ENCODE measurements around the gene WFS1. TPM values are rescaled to one million over a fixed set of nuclear protein-coding genes. Genes with fewer than 3 reads are reported as not detected.

The WFS1 gene
- total and polyA plus RNA-seq, 9 of the 15 experiments (the other 6 are each of a cell fraction or from before 2014, with no cell fraction given), result 0.01 to 0.29 (median 0.03) TPM; not detected in 5

DNA sequence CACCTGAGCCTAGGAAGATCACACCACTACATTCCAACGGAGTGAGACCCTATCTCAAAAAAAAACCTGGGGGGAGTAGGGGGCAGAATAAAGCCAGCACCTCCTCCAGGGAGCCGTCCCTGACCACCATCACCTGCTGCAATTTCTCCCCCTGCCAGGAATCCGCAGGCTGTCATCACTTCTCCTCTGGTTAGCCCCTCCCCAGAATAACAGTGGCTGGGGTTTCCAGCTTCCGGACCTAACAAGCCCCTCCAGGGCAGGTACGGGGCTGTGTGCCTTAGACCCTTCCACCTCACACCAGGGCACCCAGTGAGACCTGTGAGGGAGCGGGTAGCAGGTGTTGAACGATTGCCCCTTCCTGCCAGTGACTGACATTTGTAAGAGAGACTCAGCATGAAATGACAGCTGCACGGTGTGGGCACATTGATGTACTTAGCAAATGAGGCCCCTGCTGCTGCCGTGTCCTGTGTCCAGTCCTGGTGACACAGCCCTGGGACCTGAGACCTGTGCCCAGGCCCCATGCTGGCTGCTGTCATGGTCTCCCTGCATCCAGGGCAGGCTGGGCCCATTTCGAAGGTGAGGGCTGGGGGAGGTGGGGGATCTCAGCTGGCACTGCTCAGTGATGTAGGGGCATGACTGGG lies 6.7 kb upstream of the WFS1 start:
- no peak for FAIRE-seq
- Histone ChIP-seq H3K4me1 (replicated peaks in 1 of 2; ENCODE audit: control insufficient read depth in 2 of 2, insufficient read depth in 2 of 2, low read length in 2 of 2) (no peaks in the 10 kb centered on the region), H4K20me1 (replicated peaks; ENCODE audit: control insufficient read depth, insufficient read depth, low read length) (no peaks in the 10 kb centered on the region), H3K79me2 (ENCODE audit: control insufficient read depth, insufficient read depth, low read length) (no peaks in the 10 kb centered on the region), H3K36me3 (ENCODE audit: control insufficient read depth, insufficient read depth, low read length) (no peaks in the 10 kb centered on the region), H3K9ac (ENCODE audit: insufficient read depth in 1 of 2, low read depth in 2 of 2, low read length in 2 of 2) (no peak overlapping the region), H2AFZ (ENCODE audit: low read depth, low read length) (no peak overlapping the region), H3K4me2 (ENCODE audit: insufficient read depth, low read length) (no peak overlapping the region), H3K27ac (ENCODE audit: extremely low read depth, low read depth, low read length) (no peak overlapping the region), H3K4me3 (no peak overlapping the region), H3K9me1 (ENCODE audit: control insufficient read depth, insufficient read depth, low read length) (peaks cover 4% of the 10 kb centered on the region), H3K27me3 (ENCODE audit: control insufficient read depth in 2 of 2, insufficient read depth in 2 of 2, low read length in 2 of 2) (peaks cover 0 to 7% of the 10 kb centered on the region in 2 experiments; a peak in 1 of 5 replicates), H3K9me3 (replicated peaks; ENCODE audit: control insufficient read depth, insufficient read depth, low read depth, low read length) (no peaks in the 10 kb centered on the region)
- WGBS (ENCODE audit: insufficient coverage, low coverage, missing lambda C conversion rate), result under 1% methylated on average over 9 of the region's 10 CpGs
- intact Hi-C loops (cut with micrococcal nuclease) (no loop called here), in situ Hi-C loops (cut with MboI) (no loop called here)
- ATAC-seq, result no peak
- POLR2A ChIA-PET, result no interaction called here
- CTCF ChIA-PET (ENCODE audit: low intra/inter-chr PET ratio), result no interaction called here
- no TSS peak for BruUV-seq (replicated peaks)
- DNase-seq (ENCODE audit: extremely low read depth in 1 of 4, low spot score in 3 of 4), result no peak
- TF ChIP-seq, protein P1, sequence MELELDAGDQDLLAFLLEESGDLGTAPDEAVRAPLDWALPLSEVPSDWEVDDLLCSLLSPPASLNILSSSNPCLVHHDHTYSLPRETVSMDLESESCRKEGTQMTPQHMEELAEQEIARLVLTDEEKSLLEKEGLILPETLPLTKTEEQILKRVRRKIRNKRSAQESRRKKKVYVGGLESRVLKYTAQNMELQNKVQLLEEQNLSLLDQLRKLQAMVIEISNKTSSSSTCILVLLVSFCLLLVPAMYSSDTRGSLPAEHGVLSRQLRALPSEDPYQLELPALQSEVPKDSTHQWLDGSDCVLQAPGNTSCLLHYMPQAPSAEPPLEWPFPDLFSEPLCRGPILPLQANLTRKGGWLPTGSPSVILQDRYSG (tag; conservative IDR thresholded peaks at IDR 0.05; ENCODE audit: low read depth), result no peak
- TF ChIP-seq EGR1 (conservative IDR thresholded peaks at IDR 0.05) (no peak), RAD21 (CRISPR knock-in tag; conservative IDR thresholded peaks at IDR 0.05 in 1 of 2, IDR thresholded peaks at IDR 0.05 in 1 of 2) (no peak), ADNP (tag; IDR thresholded peaks at IDR 0.05) (no peak), PRMT5 (CRISPR knock-in tag; IDR thresholded peaks at IDR 0.05) (no peak), ZC3H4 (CRISPR knock-in tag; IDR thresholded peaks at IDR 0.05; ENCODE audit: borderline replicate concordance) (no peak), ZNF583 (CRISPR knock-in tag; IDR thresholded peaks at IDR 0.05) (no peak), POLR2AphosphoS2 (IDR thresholded peaks at IDR 0.05; ENCODE audit: low read length) (no peak), SMARCC2 (IDR thresholded peaks at IDR 0.05; ENCODE audit: low read depth) (no peak)
- TF ChIP-seq, protein P2, sequence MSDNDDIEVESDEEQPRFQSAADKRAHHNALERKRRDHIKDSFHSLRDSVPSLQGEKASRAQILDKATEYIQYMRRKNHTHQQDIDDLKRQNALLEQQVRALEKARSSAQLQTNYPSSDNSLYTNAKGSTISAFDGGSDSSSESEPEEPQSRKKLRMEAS (CRISPR knock-in tag; IDR thresholded peaks at IDR 0.05), result no peak
- TF ChIP-seq, protein P3, sequence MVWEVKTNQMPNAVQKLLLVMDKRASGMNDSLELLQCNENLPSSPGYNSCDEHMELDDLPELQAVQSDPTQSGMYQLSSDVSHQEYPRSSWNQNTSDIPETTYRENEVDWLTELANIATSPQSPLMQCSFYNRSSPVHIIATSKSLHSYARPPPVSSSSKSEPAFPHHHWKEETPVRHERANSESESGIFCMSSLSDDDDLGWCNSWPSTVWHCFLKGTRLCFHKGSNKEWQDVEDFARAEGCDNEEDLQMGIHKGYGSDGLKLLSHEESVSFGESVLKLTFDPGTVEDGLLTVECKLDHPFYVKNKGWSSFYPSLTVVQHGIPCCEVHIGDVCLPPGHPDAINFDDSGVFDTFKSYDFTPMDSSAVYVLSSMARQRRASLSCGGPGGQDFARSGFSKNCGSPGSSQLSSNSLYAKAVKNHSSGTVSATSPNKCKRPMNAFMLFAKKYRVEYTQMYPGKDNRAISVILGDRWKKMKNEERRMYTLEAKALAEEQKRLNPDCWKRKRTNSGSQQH (CRISPR knock-in tag; IDR thresholded peaks at IDR 0.05), result no peak

Data from K562 (cell line).